ENCODE results near the gene CENPV. TPM values are rescaled to one million over a fixed set of nuclear protein-coding genes. Genes with fewer than 3 reads are reported as not detected.

CENPV gene
- total RNA-seq, 1 donor from 2014 or later, result 178 TPM

- no peaks in the 10 kb centered on the region for H3K36me3 Mint-ChIP-seq (ENCODE audit: unreplicated experiment)
Measured at GRCh38 chr17:16325964-16326363, 27.3 kb downstream of the CENPV start.

GRCh38 chr17:16322636-16323035 is 30.6 kb downstream of the CENPV start:
- Mint-ChIP-seq H3K27ac (ENCODE audit: unreplicated experiment) (no peak overlapping the region), H3K4me1 (ENCODE audit: low read depth, unreplicated experiment) (no peaks in the 10 kb centered on the region), H3K27me3 (ENCODE audit: unreplicated experiment) (no peaks in the 10 kb centered on the region), H3K36me3 (ENCODE audit: unreplicated experiment) (no peaks in the 10 kb centered on the region), H3K9me3 (ENCODE audit: unreplicated experiment) (no peaks in the 10 kb centered on the region), H3K4me3 (ENCODE audit: unreplicated experiment) (no peak overlapping the region)
- TF ChIP-seq CTCF (IDR thresholded peaks at IDR 0.05; ENCODE audit: partially characterized antibody, unreplicated experiment), result no peak
- no peak for DNase-seq

More at GRCh38 chr17:16325964-16326363, 27.3 kb downstream of the CENPV start:
- H3K9me3 Mint-ChIP-seq (ENCODE audit: unreplicated experiment), result peaks cover 1% of the 10 kb centered on the region
- H3K27ac Mint-ChIP-seq (ENCODE audit: unreplicated experiment), result no peak overlapping the region
- H3K4me1 Mint-ChIP-seq (ENCODE audit: low read depth, unreplicated experiment), result peaks cover 9% of the 10 kb centered on the region
- peaks cover 2% of the 10 kb centered on the region for H3K27me3 Mint-ChIP-seq (ENCODE audit: unreplicated experiment)
- H3K4me3 Mint-ChIP-seq (ENCODE audit: unreplicated experiment), result no peak overlapping the region
- no peak for DNase-seq
- no peak for TF ChIP-seq CTCF (IDR thresholded peaks at IDR 0.05; ENCODE audit: partially characterized antibody, unreplicated experiment)

GRCh38 chr17:16319969-16320368 is 33.3 kb downstream of the CENPV start:
- Mint-ChIP-seq H3K27me3 (ENCODE audit: unreplicated experiment) (no peaks in the 10 kb centered on the region), H3K9me3 (ENCODE audit: unreplicated experiment) (no peaks in the 10 kb centered on the region), H3K36me3 (ENCODE audit: unreplicated experiment) (no peaks in the 10 kb centered on the region), H3K4me3 (ENCODE audit: unreplicated experiment) (no peak overlapping the region), H3K27ac (ENCODE audit: unreplicated experiment) (no peak overlapping the region), H3K4me1 (ENCODE audit: low read depth, unreplicated experiment) (no peaks in the 10 kb centered on the region)
- TF ChIP-seq CTCF (IDR thresholded peaks at IDR 0.05; ENCODE audit: partially characterized antibody, unreplicated experiment), result no peak
- no peak for DNase-seq

GRCh38 chr17:16314859-16315258 is 38.4 kb downstream of the CENPV start:
- no peak for TF ChIP-seq CTCF (IDR thresholded peaks at IDR 0.05; ENCODE audit: partially characterized antibody, unreplicated experiment)
- DNase-seq, result no peak
- Mint-ChIP-seq H3K4me1 (ENCODE audit: low read depth, unreplicated experiment) (peaks cover 8% of the 10 kb centered on the region), H3K4me3 (ENCODE audit: unreplicated experiment) (no peak overlapping the region), H3K27ac (ENCODE audit: unreplicated experiment) (no peak overlapping the region), H3K9me3 (ENCODE audit: unreplicated experiment) (peaks cover 10% of the 10 kb centered on the region), H3K36me3 (ENCODE audit: unreplicated experiment) (peaks cover 16% of the 10 kb centered on the region), H3K27me3 (ENCODE audit: unreplicated experiment) (peaks cover 3% of the 10 kb centered on the region)

GRCh38 chr17:16314189-16314588 is 39.1 kb downstream of the CENPV start:
- TF ChIP-seq CTCF (IDR thresholded peaks at IDR 0.05; ENCODE audit: partially characterized antibody, unreplicated experiment), result no peak
- Mint-ChIP-seq H3K4me1 (ENCODE audit: low read depth, unreplicated experiment) (peaks cover 8% of the 10 kb centered on the region), H3K4me3 (ENCODE audit: unreplicated experiment) (no peak overlapping the region), H3K27me3 (ENCODE audit: unreplicated experiment) (peaks cover 3% of the 10 kb centered on the region), H3K27ac (ENCODE audit: unreplicated experiment) (no peak overlapping the region), H3K36me3 (ENCODE audit: unreplicated experiment) (peaks cover 16% of the 10 kb centered on the region), H3K9me3 (ENCODE audit: unreplicated experiment) (peaks cover 10% of the 10 kb centered on the region)
- no peak for DNase-seq

All from glutamatergic neuron (in vitro differentiated cells).